Left ventricle myocardium superior (tissue), 1 donor: ENCODE measurements around the gene TNKS1BP1. TPM values are rescaled to one million over a fixed set of nuclear protein-coding genes. Genes with fewer than 3 reads are reported as not detected.

Experiments
- ATAC-seq: fragments of 200-7000 bp; cut with Tn5 transposase; one replicate; pipeline ENCODE4 v1.9.1; 2020; ENCODE audit warnings: mild to moderate bottlenecking, moderate library complexity
- DNase-seq: peaks from one replicate; pipeline ENCODE4 v3.0.0-alpha.2; 2020
- intact Hi-C: fragments of 100-400 bp; cut with micrococcal nuclease; formaldehyde crosslinking; loops from one replicate; pipeline ENCODE4 v1.11.0; 2022
- total RNA-seq: library from RNA; stranded (reverse); fragmentation: NEBNext Ultra II Directional; extraction: Animal tissue kit (Norgen Biotek cat#: 25700); gene quantifications from one replicate; pipeline ENCODE4 v1.2.1, GENCODE V29; 2021
- donor health status: DM: no; HTN: yes; CAD: no; lungs with severe emphysema.

The TNKS1BP1 gene
- total RNA-seq, 1 donor from 2014 or later = 44.4 TPM

DNA sequence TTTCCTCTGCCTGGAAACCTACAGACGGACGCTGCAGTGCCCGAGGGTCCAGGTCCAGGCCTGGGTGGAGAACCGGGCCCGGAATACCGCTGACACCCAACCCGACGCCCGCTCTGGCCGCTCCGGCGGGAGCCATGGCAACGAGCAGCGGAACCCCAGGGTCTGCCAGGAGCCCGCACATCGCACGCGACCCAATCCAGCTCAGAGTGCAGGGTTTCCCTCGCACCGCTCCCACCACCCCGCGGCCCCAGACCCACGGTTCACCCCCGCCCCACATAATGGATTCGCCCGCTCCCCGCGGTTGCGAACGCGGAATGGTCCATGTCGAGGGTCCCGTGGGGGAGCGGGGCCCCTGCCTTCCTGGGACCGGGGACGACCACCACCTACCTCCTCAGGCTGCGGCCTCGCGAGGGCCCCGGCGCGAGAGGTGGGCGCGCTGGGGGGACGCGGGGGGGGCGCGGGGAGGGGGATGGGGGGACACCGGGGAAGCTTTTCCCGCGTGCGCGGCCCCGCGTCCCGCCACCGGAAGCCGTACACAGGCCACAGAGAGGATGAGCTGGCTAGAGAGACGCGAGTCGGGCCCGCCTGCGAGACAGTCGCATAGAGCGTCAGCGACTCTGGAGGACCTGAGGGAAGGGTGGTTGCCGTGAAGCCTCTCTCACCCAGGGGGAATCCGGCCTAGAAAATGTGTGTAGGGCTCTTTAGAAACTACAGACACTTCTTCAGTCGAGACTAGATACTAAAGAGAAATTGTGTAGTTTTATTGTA lies 10.8 kb upstream of the TNKS1BP1 start, which contains the start of gene SSRP1:
Gene SSRP1, minus strand, starts transcription at position 550 of the 768 bp plus-strand sequence. CDS start 771 bp downstream, outside the sequence.
- intact Hi-C loops = no loop called here
- ATAC-seq = peak; percentile 98
- DNase-seq = peak; percentile 94

GRCh38 chr11:57335023-57335342 lies 10.2 kb upstream of the TNKS1BP1 start:
- ATAC-seq (peak; percentile 1), DNase-seq (no peak)
- intact Hi-C loops = no loop called here

- no peak for DNase-seq
- intact Hi-C loops = no loop called here
- no peak for ATAC-seq
These were observed 8.1 kb upstream of the TNKS1BP1 start for GRCh38 chr11:57332694-57333440.

- DNase-seq (no peak), ATAC-seq (no peak)
These were observed 7.0 kb upstream of the TNKS1BP1 start for GRCh38 chr11:57331720-57332119.

DNA sequence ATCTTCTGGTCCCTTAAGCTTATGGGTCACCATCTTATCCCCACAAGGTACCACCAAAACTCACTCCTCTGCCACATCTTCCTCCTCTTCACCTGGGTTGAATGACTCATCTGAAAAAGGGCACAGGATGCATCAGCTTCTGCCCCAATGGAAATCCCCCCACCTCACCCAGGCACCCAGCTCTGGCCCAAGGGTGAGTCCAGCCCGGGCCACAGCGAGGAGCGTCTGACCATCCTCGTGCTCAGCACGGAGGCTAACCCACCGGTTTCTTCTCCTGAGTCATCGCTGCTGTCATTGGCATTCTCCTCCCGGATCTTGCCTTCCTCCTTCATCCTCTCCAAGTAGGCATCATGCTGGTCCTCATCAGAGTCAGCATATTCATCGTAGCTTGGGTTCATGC lies 5.3 kb upstream of the TNKS1BP1 start:
- intact Hi-C loops = no loop called here
- DNase-seq (no peak), ATAC-seq (no peak)

More at GRCh38 chr11:57331720-57332119, 7.0 kb upstream of the TNKS1BP1 start:
- intact Hi-C loops = no loop called here

DNA sequence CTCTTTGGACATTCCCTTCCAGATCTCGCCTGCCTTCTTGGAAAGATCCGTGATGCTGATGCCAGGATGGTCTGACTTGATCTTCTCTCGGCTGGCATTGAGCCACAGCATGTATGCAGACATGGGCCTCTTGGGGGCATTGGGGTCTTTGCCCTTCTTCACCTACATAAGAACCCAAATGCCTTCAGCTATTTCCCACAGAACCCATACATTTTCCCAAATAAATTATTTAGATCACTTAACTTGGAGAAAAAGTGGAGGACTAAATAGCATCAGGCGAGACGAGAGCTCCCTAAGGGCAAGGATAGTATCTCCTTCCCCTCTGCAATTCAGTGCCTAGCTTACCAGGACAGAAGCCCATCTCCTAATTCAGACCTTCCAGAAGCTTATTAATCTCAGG lies 3.0 kb upstream of the TNKS1BP1 start:
- DNase-seq = no peak
- intact Hi-C loops = no loop called here
- no peak for ATAC-seq

GRCh38 chr11:57325735-57326048 lies 940 bp upstream of the TNKS1BP1 start:
- intact Hi-C loops = no loop called here
- DNase-seq (peak; percentile 57), ATAC-seq (peak; percentile 16)

- DNase-seq (peak; percentile 65), ATAC-seq (peak; percentile 2)
- intact Hi-C loops = no loop called here
These were observed 432 bp downstream of the TNKS1BP1 start for GRCh38 chr11:57324154-57324885.

DNA sequence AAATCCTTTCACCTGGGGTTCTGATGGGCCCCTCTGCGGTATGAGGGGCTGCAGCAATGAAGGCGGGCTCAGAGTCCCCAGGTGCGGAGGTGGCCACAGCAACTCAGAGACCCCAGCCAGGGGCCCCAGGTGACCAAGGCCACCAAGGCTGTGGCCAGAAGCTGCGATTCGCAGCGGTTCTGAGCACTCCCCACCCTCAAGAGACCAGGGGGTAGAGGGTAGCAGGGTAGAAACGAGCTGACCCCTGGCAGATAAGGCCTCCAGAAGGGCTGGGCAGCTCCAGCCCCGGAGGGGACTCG lies 948 bp downstream of the TNKS1BP1 start:
- intact Hi-C loops = no loop called here
- DNase-seq (no peak), ATAC-seq (no peak)

DNA sequence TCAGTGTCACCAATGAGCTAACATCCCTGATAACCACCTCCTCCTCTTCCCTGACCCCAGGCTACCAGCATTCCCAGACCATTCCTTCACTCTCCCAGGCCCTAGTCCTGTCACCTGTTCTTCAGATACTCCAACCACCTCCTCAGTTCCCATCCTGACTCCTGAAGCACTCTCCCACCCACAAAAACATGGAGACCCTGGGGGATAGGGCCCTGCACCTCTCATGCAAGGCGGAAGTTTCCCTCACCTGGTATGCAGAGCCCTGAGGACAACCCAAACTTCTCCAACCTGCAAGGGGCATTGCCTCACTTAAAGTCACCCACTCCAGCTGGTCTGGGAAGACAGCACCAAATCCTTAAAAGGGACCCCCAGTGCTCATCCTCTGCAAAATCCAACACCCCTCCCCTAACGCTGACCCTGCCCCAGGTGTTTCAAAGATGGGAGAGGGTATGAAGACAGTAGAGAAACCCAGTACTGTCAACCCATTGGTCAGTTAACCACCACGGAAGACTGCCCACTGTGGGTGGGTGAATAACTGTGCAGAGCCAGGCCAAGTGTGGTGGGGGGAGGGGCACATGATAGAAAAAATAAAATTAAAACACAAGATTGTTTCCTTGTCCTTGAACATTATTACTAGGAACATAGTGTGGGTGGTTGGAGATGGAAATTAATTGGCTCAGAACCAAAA lies 1.4 kb downstream of the TNKS1BP1 start:
- intact Hi-C loops = no loop called here

DNA sequence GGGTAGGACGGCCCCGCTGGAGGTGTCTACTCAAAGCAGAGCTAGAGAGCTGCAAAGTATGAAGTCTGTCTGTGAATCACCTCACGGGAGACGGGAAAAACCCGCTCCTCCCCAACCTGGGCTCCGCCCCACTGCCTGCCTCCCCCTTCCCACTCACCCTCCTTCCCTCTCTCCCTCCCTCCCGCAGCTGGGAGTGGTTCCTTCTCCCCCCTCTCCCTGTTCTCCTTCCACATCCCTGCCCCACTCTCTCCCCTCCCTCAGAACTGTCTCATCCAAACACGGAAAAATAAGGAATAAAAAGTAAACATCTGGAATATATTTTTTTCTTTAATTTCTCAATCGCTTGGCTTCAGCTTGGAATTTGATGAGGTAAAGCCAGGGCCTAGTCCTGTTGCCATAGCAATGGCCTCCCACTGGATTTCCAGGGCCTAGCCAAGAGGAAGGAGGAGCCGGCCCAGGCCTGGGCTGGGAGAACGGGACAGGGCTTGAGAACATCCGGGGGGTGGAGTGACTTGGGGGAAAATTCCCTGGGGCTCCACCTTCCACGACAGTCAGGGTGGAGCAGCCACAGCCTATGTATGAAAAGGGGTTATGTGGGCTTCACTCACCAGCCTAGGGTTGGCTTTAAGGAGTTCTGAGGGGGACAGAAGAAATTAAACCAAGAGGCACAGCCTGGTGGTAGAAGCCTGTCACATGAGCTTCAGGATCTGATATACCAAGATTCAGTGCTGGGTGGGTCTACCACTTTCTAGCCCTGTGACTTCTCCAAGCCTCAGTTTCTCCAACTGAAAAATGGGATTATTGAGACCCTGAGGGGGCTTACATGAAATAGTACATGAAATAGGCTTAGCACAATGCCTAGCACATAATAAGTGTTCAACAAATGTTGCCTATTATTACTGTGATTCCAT lies 2.2 kb downstream of the TNKS1BP1 start:
- DNase-seq = peak; percentile 91
- intact Hi-C loops = no loop called here
- peak; percentile 68 for ATAC-seq

More for the DNA sequence above, 1.4 kb downstream of the TNKS1BP1 start:
- DNase-seq = no peak
- ATAC-seq = no peak

DNA sequence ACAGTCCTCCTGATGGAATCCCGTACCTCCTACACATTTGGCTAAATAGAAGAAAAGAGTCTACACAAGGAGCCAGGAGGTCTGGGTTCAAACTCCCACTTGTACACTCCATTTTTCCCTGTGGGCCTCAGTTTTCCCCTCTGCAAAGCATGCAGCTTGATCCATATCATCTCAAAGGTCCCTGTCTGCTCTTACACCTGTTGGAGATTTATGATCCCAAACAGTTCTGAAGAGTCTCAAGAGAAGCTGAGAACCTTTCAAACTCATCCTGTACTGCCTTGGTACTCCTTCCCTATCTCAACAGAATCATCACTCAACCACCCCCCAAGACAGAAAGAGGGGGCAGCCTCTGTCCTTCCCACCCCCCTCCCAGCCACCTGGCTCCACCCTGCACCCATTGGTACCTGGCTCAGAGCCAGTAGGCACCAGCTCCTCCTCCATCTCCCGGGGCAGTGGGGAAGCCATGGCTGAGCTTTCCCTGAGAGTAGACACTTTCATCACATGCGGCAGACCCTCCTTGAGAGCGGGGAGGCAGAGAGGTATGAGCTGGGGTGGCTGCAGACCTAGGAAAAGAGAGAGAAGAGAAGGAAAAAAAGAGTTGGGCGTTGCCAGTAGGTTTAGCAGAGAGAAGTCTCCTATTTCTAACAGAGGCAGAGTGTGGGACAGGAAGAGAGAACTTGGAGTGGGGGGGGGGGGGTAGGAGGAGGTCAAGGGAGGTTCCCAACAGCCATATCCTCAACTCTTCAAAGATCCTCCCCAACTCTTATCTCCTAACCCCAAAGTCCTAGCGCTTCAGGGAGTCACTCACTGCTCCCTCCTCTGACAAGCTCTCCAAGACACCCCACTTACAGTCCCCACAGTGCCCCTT lies 3.1 kb downstream of the TNKS1BP1 start:
- DNase-seq (no peak), ATAC-seq (no peak)
- intact Hi-C loops = no loop called here

GRCh38 chr11:57320719-57321387 lies 3.9 kb downstream of the TNKS1BP1 start:
- DNase-seq (no peak), ATAC-seq (no peak)
- intact Hi-C loops = no loop called here

- no peak for ATAC-seq
- DNase-seq = no peak
- intact Hi-C loops = no loop called here
These were observed 4.6 kb downstream of the TNKS1BP1 start for GRCh38 chr11:57320067-57320718.

DNA sequence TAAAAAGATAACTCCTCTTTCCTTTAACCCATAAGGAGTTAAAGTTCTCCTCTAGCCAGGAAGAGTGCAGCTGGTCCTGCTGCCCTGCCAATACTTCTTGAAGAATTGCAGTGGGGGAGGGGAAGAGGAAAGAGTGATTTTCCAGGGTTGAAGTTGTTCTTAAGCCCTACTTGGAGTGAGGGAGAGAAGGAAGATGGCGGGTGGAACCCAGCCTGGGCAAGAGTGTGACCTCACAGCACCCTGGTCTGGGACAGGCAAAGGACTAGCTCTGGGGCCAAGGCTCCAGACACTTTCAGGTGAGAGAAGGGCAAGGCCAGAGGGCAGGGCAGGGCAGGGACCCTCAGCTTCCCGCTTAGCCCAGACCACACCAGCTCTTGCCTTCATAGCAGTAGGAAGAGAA lies 6.6 kb downstream of the TNKS1BP1 start:
- ATAC-seq (peak; percentile 6), DNase-seq (peak; percentile 61)
- intact Hi-C loops = no loop called here

DNA sequence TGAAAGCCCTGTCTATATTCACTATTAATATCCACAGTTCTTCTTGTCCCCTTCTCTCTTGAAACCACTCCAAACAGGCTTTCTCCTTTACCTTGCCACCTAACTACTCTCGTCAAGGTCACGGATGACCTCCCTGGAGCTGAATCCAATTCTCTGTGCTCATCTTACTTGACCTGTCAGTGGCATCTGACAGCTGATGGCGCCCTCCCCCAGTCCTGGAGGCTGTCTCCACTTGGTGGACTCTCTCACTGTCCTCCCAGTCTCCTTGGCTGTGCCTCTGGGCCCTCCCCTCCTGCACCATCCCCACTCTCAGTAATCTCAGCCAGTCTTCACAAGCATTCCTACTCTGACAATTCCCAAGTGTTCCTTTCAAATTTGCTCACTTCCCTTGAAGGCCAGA lies 8.7 kb downstream of the TNKS1BP1 start:
- no peak for ATAC-seq
- DNase-seq = no peak
- intact Hi-C loops = no loop called here

- DNase-seq = no peak
These were observed 9.3 kb downstream of the TNKS1BP1 start for GRCh38 chr11:57315491-57315890.

More at GRCh38 chr11:57315491-57315890, 9.3 kb downstream of the TNKS1BP1 start:
- intact Hi-C loops = no loop called here
- no peak for ATAC-seq
